Measurements from ENCODE around the gene WDR91.
A peak's percentile ranks its signal among the peaks of the same experiment; 100 is the strongest.
"Not testable (repeated sequence)": the region's sequence is repeated elsewhere in the genome, so short reads cannot be mapped to it uniquely, and the experiment has no call there.

Gene WDR91

DNA sequence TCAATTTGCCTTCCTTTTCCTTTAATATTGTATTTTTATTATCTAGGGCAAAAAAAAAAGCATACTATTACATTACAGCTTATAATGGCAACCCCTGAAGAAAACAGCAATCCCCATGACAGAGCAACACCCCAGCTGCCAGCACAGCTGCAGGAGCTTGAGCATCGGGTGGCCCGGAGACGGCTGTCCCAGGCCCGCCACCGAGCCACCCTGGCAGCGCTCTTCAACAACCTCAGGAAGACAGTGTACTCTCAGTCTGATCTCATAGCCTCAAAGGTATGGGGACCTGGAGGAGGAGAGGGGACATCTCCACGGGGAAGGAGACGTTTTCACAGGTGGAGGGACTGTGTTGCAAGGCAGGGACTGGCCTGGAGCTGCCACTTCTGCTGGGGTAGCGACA lies 29.1 kb upstream of the WDR91 start:
- no peak overlapping the region for H3K4me3 Mint-ChIP-seq
- no peak overlapping the region for H3K27ac Mint-ChIP-seq
- ATAC-seq (no peak), DNase-seq (no peak)
- H3K36me3 Mint-ChIP-seq (ENCODE audit: low read depth) = no peaks in the 10 kb centered on the region
- H3K27me3 Mint-ChIP-seq = peaks cover 4% of the 10 kb centered on the region
- no peaks in the 10 kb centered on the region for H3K9me3 Mint-ChIP-seq
- peaks cover 10% of the 10 kb centered on the region for H3K4me1 Mint-ChIP-seq

DNA sequence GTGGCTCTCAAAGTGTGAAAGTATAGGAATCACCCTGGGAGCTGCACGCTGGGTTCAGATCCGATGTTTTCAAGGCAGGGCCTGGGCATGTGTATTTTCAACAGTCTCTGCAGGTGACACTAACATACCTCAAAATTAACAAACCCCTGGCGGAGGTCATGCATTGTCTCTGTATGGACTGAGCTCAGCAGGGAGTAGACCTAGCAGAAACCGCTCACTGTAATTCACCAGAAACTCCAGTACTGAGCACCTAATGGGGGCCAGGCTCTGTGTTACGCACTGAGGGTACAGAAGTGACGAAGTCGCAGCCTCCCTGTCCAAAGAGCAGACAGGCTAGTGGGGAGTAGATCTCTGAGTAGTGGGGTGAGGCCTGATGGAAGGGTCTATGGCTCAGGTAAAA lies 27.9 kb upstream of the WDR91 start:
- ATAC-seq = no peak
- H3K27ac Mint-ChIP-seq = no peak overlapping the region
- no peaks in the 10 kb centered on the region for H3K36me3 Mint-ChIP-seq (ENCODE audit: low read depth)
- H3K9me3 Mint-ChIP-seq = no peaks in the 10 kb centered on the region
- H3K27me3 Mint-ChIP-seq = no peaks in the 10 kb centered on the region
- H3K4me1 Mint-ChIP-seq = peaks cover 10% of the 10 kb centered on the region
- H3K4me3 Mint-ChIP-seq = no peak overlapping the region
- no peak for DNase-seq

DNA sequence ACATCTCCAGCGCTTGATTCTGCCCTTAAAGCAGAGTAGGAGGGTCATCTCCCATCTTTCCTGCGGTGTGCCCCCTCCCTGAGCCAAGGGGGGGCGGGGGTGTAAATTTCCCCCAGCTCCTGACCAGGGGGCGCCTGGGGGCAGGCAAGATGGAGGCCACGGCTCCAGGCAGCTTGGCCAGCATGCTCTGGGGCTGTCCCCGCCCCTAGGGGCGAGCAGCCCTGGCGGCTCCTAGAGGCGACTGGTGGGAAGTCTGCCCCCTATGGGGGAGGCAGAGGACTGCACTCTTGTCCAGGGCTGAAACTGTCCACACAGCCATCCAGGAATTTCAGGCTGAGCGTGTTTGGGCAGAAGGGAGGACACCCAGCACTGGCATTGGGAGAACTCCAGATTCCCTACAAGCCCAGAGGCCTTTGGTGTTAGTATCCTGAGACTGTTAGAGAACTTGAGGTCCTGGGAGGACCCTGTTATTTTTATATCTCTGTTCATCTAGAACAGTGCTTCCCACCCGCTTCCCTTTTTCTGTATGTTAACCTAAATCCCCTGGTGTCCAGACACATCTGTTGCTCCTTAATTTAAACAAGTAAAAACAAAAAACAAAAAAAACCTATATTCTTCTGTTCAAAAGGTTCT lies 26.9 kb upstream of the WDR91 start:
- peak; percentile 21 for DNase-seq
- no peak for ATAC-seq
- Mint-ChIP-seq H3K9me3 (no peaks in the 10 kb centered on the region), H3K27ac (no peak overlapping the region), H3K4me3 (no peak overlapping the region), H3K4me1 (peaks cover 10% of the 10 kb centered on the region), H3K27me3 (no peaks in the 10 kb centered on the region), H3K36me3 (ENCODE audit: low read depth) (no peaks in the 10 kb centered on the region)

DNA sequence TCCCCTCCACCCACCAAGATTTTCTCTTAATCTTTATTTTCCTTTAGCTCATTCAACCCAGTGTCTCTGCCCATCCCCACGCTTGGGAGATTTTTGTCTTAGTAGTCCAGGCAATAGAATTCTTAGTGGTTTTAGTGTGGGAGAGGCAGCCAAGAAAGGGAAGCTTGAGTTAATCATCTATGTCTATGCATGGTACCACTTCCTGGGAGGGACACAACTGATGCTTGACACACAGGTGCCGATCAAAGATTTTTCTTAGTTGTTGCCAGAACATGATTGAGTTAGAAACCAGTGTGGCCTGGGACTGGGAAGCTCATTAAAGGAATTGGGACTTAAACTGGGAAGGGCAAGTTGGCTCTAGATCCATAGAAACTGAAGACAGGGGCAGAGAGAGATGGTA lies 25.4 kb upstream of the WDR91 start:
- peak; percentile 57 for ATAC-seq
- H3K36me3 Mint-ChIP-seq (ENCODE audit: low read depth) = no peaks in the 10 kb centered on the region
- no peak overlapping the region for H3K27ac Mint-ChIP-seq
- H3K27me3 Mint-ChIP-seq = no peaks in the 10 kb centered on the region
- no peak for DNase-seq
- H3K9me3 Mint-ChIP-seq = no peaks in the 10 kb centered on the region
- peaks cover 10% of the 10 kb centered on the region for H3K4me1 Mint-ChIP-seq
- H3K4me3 Mint-ChIP-seq = no peak overlapping the region

DNA sequence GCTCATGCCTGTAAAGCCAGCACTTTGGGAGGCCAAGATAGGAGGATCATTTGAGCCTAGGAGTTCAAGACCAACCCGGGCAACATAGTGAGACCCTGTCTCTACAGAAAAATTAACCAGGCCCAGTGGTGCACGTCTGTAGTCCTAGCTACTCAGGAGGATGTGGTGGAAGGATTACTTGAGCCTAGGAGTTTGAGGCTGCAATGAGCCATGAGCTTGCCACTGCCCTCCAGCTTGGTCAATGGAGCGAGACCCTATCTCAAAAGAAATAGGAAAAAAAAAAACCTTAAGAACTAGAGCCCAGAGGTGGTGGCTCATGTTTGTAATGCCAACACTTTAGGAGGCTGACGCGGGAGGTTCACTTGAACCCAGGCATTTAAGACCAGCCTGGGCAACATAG lies 24.5 kb upstream of the WDR91 start:
- Mint-ChIP-seq H3K4me3 (no peak overlapping the region), H3K27me3 (no peaks in the 10 kb centered on the region), H3K36me3 (ENCODE audit: low read depth) (no peaks in the 10 kb centered on the region), H3K4me1 (peaks cover 10% of the 10 kb centered on the region), H3K27ac (no peak overlapping the region), H3K9me3 (no peaks in the 10 kb centered on the region)
- DNase-seq (no peak), ATAC-seq (no peak)

DNA sequence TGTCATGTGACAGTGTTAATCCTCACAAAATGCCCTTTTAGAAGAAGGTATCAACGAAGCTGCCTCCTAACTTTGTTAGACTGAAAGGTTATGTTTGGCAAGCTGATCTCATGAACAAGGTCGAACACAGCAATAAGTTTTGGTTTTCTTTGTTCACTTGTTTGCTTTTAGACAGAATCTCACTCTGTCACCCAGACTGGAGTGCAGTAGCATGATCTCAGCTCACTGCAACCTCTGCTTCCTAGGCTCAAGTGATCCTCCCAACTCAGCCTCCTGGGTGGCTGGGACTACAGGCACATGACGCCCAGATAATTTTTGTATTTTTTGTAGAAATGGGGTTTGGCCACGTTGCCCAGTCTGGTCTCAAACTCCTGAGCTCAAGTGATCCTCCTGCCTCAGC lies 23.4 kb upstream of the WDR91 start:
- H3K4me1 Mint-ChIP-seq = peaks cover 10% of the 10 kb centered on the region
- H3K27me3 Mint-ChIP-seq = no peaks in the 10 kb centered on the region
- DNase-seq (no peak), ATAC-seq (no peak)
- no peaks in the 10 kb centered on the region for H3K36me3 Mint-ChIP-seq (ENCODE audit: low read depth)
- no peak overlapping the region for H3K4me3 Mint-ChIP-seq
- H3K27ac Mint-ChIP-seq = no peak overlapping the region
- H3K9me3 Mint-ChIP-seq = no peaks in the 10 kb centered on the region

DNA sequence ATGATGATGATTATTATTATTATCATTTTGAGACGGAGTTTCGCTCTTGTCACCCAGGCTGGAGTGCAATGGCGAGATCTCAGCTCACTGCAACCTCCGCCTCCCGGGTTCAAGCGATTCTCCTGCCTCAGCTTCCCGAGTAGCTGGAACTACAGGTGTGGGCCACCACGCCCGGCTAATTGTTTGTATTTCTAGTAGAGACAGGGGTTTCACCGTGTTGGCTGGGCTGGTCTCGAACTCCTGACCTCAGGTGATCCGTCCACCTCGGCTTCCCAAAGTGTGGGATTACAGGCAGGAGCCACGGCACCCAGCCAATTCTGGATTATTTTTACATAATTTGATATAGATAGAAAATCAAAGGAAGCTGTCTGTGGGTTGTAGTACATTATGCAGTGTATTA lies 22.8 kb upstream of the WDR91 start:
- not testable (repeated sequence) for ATAC-seq, H3K27ac Mint-ChIP-seq

DNA sequence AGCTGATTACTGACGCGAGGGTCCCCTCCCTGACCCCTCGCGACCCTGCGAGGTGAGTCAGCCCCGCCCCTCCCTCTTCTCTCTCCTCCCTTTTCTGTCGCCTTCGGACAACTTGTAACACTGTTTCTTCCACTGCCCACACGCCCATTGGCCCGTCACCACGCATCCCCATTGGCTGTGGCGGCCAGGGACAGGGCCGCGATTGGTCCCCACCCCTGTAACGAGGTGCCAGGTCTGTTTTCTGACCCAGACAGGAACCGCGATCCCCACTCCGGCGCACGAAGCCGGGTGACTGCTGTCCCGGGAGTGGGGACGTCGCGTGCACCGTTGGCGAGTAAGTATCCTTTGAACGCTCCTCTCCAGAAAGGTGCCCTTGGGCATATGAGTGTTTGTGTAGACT lies 22.2 kb upstream of the WDR91 start, which contains the start of gene STRA8:
TSS of gene STRA8 (plus strand) at position 269 of the 400 bp plus-strand sequence. CDS start 6,687 bp downstream, outside the sequence.
- H3K4me3 Mint-ChIP-seq = no peak within 1 kb of the TSS
- H3K9me3 Mint-ChIP-seq = no peaks in the 10 kb centered on the region
- DNase-seq = no peak
- H3K4me1 Mint-ChIP-seq = peaks cover 10% of the 10 kb centered on the region
- H3K27ac Mint-ChIP-seq = no peak within 1 kb of the TSS
- H3K27me3 Mint-ChIP-seq = peaks cover 2% of the 10 kb centered on the region
- no peak for ATAC-seq
- H3K36me3 Mint-ChIP-seq (ENCODE audit: low read depth) = no peaks in the 10 kb centered on the region

More for the DNA sequence above, 22.8 kb upstream of the WDR91 start:
- not testable (repeated sequence) for H3K9me3 Mint-ChIP-seq; H3K36me3 Mint-ChIP-seq (ENCODE audit: low read depth); H3K4me1 Mint-ChIP-seq; DNase-seq; H3K27me3 Mint-ChIP-seq; H3K4me3 Mint-ChIP-seq

DNA sequence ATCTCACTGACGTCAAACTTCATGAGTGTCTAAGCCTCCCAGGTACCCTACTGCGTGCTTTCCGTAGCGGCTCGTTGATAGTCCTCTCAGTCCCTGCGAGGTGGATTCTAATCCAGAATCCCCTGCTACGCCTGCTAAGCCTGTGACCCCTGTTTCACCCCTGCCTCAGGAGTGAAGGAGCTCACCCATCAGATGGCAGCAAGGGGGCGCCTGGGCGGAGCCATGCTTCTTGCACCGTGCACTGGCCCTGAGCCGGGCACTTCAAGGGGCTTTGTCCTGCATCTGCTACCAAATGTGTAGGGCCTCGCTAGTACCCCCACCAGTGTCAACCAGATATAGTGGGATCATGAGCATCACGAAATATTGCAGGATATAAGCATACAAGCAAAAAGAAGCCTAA lies 21.4 kb upstream of the WDR91 start:
- Mint-ChIP-seq H3K4me1 (peaks cover 10% of the 10 kb centered on the region), H3K27ac (no peak overlapping the region), H3K36me3 (ENCODE audit: low read depth) (no peaks in the 10 kb centered on the region), H3K27me3 (peaks cover 2% of the 10 kb centered on the region), H3K9me3 (no peaks in the 10 kb centered on the region), H3K4me3 (no peak overlapping the region)
- DNase-seq (peak; percentile 29), ATAC-seq (no peak)

DNA sequence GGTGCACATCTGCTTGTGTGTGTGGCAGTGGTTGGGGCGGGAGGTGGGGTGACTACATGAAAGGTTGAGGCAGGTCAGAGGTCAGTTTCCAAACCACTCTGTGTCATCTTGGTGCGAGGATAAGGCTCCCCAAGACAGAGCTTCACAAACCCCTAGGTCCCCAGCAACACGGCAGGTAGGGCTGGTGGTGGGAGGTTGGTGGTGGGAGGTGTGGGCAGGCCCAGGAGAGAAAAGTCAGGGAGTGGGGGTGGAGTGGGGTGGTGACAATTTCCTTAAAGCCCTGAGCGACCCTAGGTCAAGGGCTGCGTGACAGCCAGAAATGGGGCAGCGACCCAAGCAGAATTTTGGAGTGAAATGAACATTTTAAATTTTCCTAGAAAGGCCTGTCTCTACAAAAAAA lies 20.8 kb upstream of the WDR91 start:
- no peaks in the 10 kb centered on the region for H3K36me3 Mint-ChIP-seq (ENCODE audit: low read depth)
- DNase-seq = no peak
- H3K4me1 Mint-ChIP-seq = peaks cover 9% of the 10 kb centered on the region
- no peak overlapping the region for H3K27ac Mint-ChIP-seq
- no peak overlapping the region for H3K4me3 Mint-ChIP-seq
- no peaks in the 10 kb centered on the region for H3K9me3 Mint-ChIP-seq
- no peak for ATAC-seq
- H3K27me3 Mint-ChIP-seq = peaks cover 2% of the 10 kb centered on the region

DNA sequence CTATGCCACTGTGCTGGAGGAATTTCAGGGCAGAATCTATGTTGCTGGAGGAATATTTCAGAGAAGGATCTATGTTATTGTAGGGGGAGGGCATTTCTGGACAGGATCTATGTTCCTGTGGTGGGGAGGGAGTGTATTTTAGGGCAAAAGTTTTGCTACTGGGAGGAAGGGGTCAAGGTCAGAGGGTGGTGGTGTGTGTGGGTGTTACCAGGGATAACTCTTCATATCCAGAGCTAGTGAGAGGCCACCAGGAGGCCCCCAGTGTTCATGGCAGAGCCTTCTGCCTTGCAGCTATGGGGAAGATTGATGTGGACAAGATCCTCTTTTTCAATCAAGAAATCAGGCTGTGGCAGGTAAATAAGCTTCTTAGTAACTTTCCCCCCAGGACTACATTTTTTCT lies 20.4 kb upstream of the WDR91 start:
- Mint-ChIP-seq H3K4me1 (peaks cover 5% of the 10 kb centered on the region), H3K27me3 (peaks cover 2% of the 10 kb centered on the region), H3K4me3 (no peak overlapping the region), H3K27ac (no peak overlapping the region), H3K9me3 (no peaks in the 10 kb centered on the region), H3K36me3 (ENCODE audit: low read depth) (no peaks in the 10 kb centered on the region)
- ATAC-seq = no peak
- DNase-seq = no peak

DNA sequence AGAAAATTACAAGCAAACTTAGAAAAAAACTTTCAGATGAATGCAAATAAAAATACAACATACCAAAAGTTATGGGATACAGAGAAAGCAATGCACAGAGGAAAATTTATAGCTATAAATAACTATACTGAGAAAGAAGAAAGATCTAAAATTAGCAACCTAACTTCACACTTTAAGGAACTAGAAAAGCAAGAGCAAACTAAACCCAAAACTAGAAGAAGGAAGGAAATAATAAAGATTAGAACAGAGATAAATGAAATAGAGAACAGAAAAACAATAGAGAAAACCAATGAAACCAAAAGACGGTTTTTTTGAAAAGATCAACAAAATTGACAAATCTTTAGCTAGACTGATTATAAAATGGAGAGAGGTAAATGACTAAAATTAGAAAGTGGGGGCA lies 12.7 kb upstream of the WDR91 start:
- Mint-ChIP-seq H3K27ac (peak overlapping the region; percentile 25), H3K4me3 (no peak overlapping the region), H3K36me3 (ENCODE audit: low read depth) (no peaks in the 10 kb centered on the region), H3K9me3 (peaks cover 12% of the 10 kb centered on the region), H3K4me1 (peaks cover 12% of the 10 kb centered on the region), H3K27me3 (peaks cover 1% of the 10 kb centered on the region)
- ATAC-seq (no peak), DNase-seq (no peak)

DNA sequence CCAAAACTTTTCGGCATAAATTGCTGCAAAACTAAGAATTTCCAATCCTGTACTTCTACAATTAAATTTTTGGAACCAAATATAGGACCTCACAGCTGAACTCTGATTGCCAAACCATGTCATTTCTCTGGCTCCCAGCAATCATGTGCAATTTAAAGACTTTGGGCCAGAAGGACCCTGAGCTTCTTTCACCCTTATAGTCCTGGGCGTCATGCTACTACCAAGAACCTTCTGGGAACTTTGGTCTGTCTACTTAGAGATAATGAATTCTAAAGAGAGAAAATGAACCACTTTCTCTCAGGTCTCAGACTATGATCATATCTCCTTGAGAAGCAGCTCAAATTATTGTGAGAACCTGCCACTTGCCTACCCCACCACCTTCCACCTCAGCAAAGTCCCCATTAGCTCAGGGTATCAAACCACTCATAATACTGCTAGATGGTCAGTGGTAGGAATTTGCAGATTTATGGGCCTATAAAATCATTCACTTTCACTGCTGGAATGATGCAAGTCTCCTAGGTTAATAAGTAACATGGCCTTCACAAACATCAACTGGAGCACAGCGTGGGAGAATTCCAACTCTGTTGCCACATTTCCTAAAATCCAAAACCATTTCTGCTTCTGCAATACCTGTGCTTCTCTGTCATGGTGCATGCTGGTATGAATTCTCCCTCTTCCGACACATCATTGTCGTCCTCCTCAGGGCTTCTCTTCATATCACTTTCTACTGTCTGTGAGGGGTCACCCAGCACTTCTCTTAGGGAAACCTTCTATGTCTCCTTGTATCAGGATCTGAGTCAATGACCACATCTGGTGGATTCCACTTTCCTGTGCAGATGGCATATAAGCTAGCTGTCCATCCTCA lies 6.6 kb upstream of the WDR91 start:
- Mint-ChIP-seq H3K27ac (no peak overlapping the region), H3K27me3 (peaks cover 2% of the 10 kb centered on the region)

DNA sequence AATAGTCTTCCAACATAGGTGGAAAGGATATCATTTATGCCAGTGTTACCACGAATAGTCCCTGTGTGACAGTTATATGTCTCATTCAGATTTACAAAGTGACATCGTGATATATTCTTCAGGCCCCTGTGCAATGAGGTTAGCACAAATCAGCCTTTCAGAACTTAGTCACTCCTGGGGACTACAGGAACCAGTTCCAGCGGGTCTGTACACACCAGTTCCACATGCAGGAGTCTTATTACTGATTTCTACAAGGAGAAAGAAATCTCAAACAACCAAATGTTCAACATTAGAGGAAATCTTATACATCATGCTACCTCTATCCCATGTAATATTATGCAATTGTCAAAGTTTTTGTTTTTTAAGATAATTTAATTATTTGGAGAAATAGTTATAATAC lies 4.4 kb upstream of the WDR91 start:
- Mint-ChIP-seq H3K4me1 (peaks cover 16% of the 10 kb centered on the region), H3K36me3 (ENCODE audit: low read depth) (no peaks in the 10 kb centered on the region), H3K27me3 (peaks cover 2% of the 10 kb centered on the region), H3K4me3 (no peak overlapping the region), H3K27ac (no peak overlapping the region), H3K9me3 (no peaks in the 10 kb centered on the region)
- ATAC-seq (no peak), DNase-seq (no peak)

More for the DNA sequence above, 6.6 kb upstream of the WDR91 start:
- DNase-seq (no peak), ATAC-seq (no peak)
- H3K9me3 Mint-ChIP-seq = no peaks in the 10 kb centered on the region
- no peaks in the 10 kb centered on the region for H3K36me3 Mint-ChIP-seq (ENCODE audit: low read depth)
- peaks cover 10% of the 10 kb centered on the region for H3K4me1 Mint-ChIP-seq
- no peak overlapping the region for H3K4me3 Mint-ChIP-seq

DNA sequence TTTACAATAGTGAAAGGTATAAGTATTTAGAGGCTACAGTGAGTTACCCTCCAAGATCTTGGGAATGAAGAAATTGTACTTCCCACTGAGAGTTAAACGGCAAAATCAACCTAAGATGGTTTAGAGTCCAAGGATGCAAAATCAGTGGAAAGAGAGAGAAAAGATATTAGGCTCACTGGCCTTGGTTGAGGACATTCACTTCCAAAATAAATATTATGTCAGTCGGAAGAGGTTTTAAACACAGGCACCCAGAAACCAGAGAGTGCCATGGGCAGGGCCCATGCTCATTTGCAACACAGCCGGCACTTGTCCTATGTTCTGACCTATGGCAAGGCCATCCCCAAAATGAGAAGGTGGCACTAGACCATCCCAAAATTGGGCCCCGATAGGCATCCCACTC lies 3.9 kb upstream of the WDR91 start:
- DNase-seq = no peak
- no peak overlapping the region for H3K27ac Mint-ChIP-seq
- no peak overlapping the region for H3K4me3 Mint-ChIP-seq
- peaks cover 2% of the 10 kb centered on the region for H3K27me3 Mint-ChIP-seq
- H3K36me3 Mint-ChIP-seq (ENCODE audit: low read depth) = no peaks in the 10 kb centered on the region
- peaks cover 21% of the 10 kb centered on the region for H3K4me1 Mint-ChIP-seq
- no peaks in the 10 kb centered on the region for H3K9me3 Mint-ChIP-seq
- ATAC-seq = no peak
